Ishikawa (cell line): Measurements from ENCODE around the gene PPP1R37.

Experiments used
- CEBPB ChIP-seq: IDR thresholded peaks from 2 replicates; pipeline ENCODE4 v1.6.1; 2012
- CREB1 ChIP-seq: IDR thresholded peaks from 2 replicates; pipeline ENCODE4 v1.6.1; 2012; ENCODE audit warnings: low read depth
- EGR1 ChIP-seq: IDR thresholded peaks from 2 replicates; pipeline ENCODE4 v1.6.1; 2012
- EP300 ChIP-seq: IDR thresholded peaks from 2 replicates; pipeline ENCODE4 v1.6.1; 2012; ENCODE audit warnings: borderline replicate concordance
- FOXM1 ChIP-seq: IDR thresholded peaks from 2 replicates; pipeline ENCODE4 v1.6.1; 2012; ENCODE audit warnings: low read depth, borderline replicate concordance
- MAX ChIP-seq: IDR thresholded peaks from 2 replicates; pipeline ENCODE4 v1.6.1; 2012
- NFIC ChIP-seq: IDR thresholded peaks from 2 replicates; pipeline ENCODE4 v1.6.1; 2012
- RAD21 ChIP-seq: IDR thresholded peaks from 2 replicates; pipeline ENCODE4 v1.6.1; 2012; ENCODE audit warnings: low read depth
- REST ChIP-seq: IDR thresholded peaks from 2 replicates; pipeline ENCODE4 v1.6.1; 2012; ENCODE audit warnings: low read depth, mild to moderate bottlenecking
- TAF1 ChIP-seq: IDR thresholded peaks from 2 replicates; pipeline ENCODE4 v1.6.1; 2012; ENCODE audit warnings: low read depth, mild to moderate bottlenecking
- TEAD4 ChIP-seq: IDR thresholded peaks from 2 replicates; pipeline ENCODE4 v1.6.1; 2012
- USF1 ChIP-seq: IDR thresholded peaks from 2 replicates; pipeline ENCODE4 v1.6.1; 2012
- YY1 ChIP-seq: IDR thresholded peaks from 2 replicates; pipeline ENCODE4 v1.6.1; 2012; ENCODE audit warnings: low read depth
- ZBTB7A ChIP-seq: IDR thresholded peaks from 2 replicates; pipeline ENCODE4 v1.6.1; 2012; ENCODE audit warnings: low read depth

GRCh38 chr19:45191375-45191774 lies 98.4 kb downstream of the PPP1R37 start:
- no peak for TF ChIP-seq CREB1
- TF ChIP-seq CEBPB: no peak
- no peak for TF ChIP-seq RAD21
- TF ChIP-seq REST: no peak
- no peak for TF ChIP-seq EP300
- TF ChIP-seq EGR1: no peak
- TF ChIP-seq TAF1: no peak
- TF ChIP-seq YY1: no peak
- no peak for TF ChIP-seq MAX
- no peak for TF ChIP-seq ZBTB7A
- no peak for TF ChIP-seq NFIC
- no peak for TF ChIP-seq USF1
- no peak for TF ChIP-seq TEAD4
- TF ChIP-seq FOXM1: no peak
